Activated CD4-positive, alpha-beta T cell treated with anti-CD3 and anti-CD28 coated beads, Interleukin-2, amount 10 ng/mL, durations not matched to agents 24 days and 14 days (primary cell): ENCODE results near the gene INPP5E. TPM values are rescaled to one million over a fixed set of nuclear protein-coding genes. Genes with fewer than 3 reads are reported as not detected.

Experiments used
- DNase-seq: peaks from one replicate; pipeline ENCODE4 v3.0.0; 2022
- H3K27ac Mint-ChIP-seq: one replicate; pipeline ENCODE4 v1.8.0; 2022; ENCODE audit warnings: mild to moderate bottlenecking, mixed read lengths
- H3K27me3 Mint-ChIP-seq: one replicate; pipeline ENCODE4 v1.8.0; 2022; ENCODE audit warnings: mixed read lengths
- H3K36me3 Mint-ChIP-seq: one replicate; pipeline ENCODE4 v1.8.0; 2022; ENCODE audit warnings: low read depth, mild to moderate bottlenecking, mixed read lengths
- H3K4me1 Mint-ChIP-seq: one replicate; pipeline ENCODE4 v1.8.0; 2021; ENCODE audit warnings: mixed read lengths
- H3K4me3 Mint-ChIP-seq: one replicate; pipeline ENCODE4 v1.8.0; 2022; ENCODE audit warnings: mild to moderate bottlenecking, moderate library complexity, mixed read lengths
- H3K9me3 Mint-ChIP-seq: one replicate; pipeline ENCODE4 v1.8.0; 2021; ENCODE audit warnings: mixed read lengths
- intact Hi-C: fragments of 100-400 bp; cut with micrococcal nuclease; formaldehyde crosslinking; loops from one replicate; pipeline ENCODE4 v1.15.1; 2023
- total RNA-seq: library from RNA; stranded (reverse); gene quantifications from 2 replicates; pipeline ENCODE4 v1.2.3, GENCODE V29; 2022

Gene INPP5E, protein sequence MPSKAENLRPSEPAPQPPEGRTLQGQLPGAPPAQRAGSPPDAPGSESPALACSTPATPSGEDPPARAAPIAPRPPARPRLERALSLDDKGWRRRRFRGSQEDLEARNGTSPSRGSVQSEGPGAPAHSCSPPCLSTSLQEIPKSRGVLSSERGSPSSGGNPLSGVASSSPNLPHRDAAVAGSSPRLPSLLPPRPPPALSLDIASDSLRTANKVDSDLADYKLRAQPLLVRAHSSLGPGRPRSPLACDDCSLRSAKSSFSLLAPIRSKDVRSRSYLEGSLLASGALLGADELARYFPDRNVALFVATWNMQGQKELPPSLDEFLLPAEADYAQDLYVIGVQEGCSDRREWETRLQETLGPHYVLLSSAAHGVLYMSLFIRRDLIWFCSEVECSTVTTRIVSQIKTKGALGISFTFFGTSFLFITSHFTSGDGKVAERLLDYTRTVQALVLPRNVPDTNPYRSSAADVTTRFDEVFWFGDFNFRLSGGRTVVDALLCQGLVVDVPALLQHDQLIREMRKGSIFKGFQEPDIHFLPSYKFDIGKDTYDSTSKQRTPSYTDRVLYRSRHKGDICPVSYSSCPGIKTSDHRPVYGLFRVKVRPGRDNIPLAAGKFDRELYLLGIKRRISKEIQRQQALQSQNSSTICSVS
- 19.6 and 20.6 TPM in 2 replicates for total RNA-seq

- intact Hi-C loops: loop anchor here (2.0 kb wide), 1 partner anchor 29 kb away; the partner anchor contains the start of genes ENTR1 and PMPCA
- no peaks in the 10 kb centered on the region for H3K27me3 Mint-ChIP-seq
- H3K4me1 Mint-ChIP-seq: peaks cover 24% of the 10 kb centered on the region
- H3K27ac Mint-ChIP-seq: no peak within 1 kb of the TSS
- peaks cover 37% of the 10 kb centered on the region for H3K36me3 Mint-ChIP-seq
- peak; percentile 98 for DNase-seq
- H3K4me3 Mint-ChIP-seq: peak within 1 kb of the TSS; percentile 85
- no peaks in the 10 kb centered on the region for H3K9me3 Mint-ChIP-seq
These were observed at the start of gene INPP5E for GRCh38 chr9:136439481-136440408. INPP5E (minus strand) TSS chr9:136439845; CDS start chr9:136439419, 426 bp downstream.

DNA sequence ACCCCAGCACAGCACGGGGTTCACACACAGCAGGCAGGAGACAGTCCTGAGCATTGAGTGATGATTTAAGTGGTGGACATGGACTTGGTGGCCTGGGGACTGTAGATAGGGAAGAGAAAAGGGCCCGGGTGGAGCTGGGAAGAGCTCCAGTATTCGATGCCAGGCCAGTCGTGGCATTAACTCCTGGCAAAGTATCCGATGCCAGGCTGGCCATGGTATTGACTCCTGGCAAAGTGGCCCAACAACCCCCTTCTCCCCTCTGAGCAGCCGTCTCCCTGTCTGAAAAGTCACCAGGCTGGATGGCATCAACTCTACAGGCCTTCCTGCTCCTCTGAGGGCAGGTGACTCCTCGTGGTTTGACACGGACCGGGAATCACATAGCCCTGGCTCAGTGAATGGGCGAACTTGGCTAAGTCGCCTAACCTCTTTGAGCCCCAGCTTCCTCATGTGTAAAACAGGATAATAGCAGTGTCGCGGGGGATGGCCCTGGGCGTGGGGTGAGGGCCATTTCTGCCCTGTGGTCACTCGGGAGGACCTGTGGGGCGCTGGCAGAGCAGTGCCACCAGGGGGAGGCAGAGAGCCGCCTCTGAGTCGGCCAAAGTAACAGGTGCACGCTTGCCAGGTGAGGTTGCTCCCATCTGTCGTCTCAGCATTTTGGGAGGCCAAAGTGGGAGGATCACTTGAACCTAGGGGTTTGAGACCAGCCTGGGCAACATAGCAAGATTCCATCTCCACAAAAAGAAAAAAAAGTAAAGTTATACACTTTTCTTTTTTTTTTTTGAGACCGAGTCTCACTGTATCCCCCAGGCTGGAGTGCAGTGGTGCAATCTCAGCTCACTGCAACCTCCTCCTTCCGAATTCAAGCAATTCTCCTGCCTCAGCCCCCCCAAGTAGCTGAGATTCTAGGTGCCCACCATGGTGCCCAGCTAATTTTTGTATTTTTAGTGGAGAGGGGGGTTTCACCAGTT, 48.9 kb upstream of the INPP5E start:
- Mint-ChIP-seq H3K27me3 (peaks cover 2% of the 10 kb centered on the region), H3K36me3 (no peaks in the 10 kb centered on the region), H3K9me3 (no peaks in the 10 kb centered on the region), H3K4me1 (peaks cover 5% of the 10 kb centered on the region), H3K4me3 (no peak overlapping the region), H3K27ac (no peak overlapping the region)
- intact Hi-C loops: loop anchor here (1.0 kb wide), 1 partner anchor 156 kb away; no protein-coding TSS in a partner anchor
- DNase-seq: peak; percentile 93

DNA sequence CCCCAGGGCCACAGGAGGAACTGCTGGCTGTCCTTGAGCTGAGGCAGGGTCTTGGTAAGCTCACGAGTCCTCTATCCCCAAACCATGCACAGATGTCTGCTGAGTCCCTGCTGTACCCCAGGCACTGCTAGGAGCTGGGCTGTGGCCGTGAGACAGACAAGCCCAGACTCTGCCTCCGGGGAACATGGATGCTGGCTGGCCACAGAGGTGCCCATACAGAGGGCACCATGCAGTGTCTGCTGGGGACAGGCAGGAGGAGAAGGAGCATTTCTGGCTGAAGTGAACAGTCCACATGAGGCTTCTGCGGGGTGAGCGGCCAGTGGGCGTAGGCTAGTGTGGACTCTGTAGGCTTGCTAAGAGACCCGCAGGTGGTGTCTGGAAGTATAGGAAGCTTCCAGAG, 48.0 kb upstream of the INPP5E start:
- no peak for DNase-seq
- H3K9me3 Mint-ChIP-seq: no peaks in the 10 kb centered on the region
- no peak overlapping the region for H3K4me3 Mint-ChIP-seq
- intact Hi-C loops: loop anchor here (1.0 kb wide), 1 partner anchor 157 kb away; no protein-coding TSS in a partner anchor
- H3K27me3 Mint-ChIP-seq: peaks cover 2% of the 10 kb centered on the region
- peaks cover 5% of the 10 kb centered on the region for H3K4me1 Mint-ChIP-seq
- no peak overlapping the region for H3K27ac Mint-ChIP-seq
- peaks cover 2% of the 10 kb centered on the region for H3K36me3 Mint-ChIP-seq

- intact Hi-C loops: no loop called here
- Mint-ChIP-seq H3K9me3 (no peaks in the 10 kb centered on the region), H3K4me1 (peaks cover 5% of the 10 kb centered on the region), H3K4me3 (no peak overlapping the region), H3K27ac (no peak overlapping the region), H3K36me3 (peaks cover 2% of the 10 kb centered on the region), H3K27me3 (peaks cover 2% of the 10 kb centered on the region)
- no peak for DNase-seq
These were observed 47.4 kb upstream of the INPP5E start for GRCh38 chr9:136486823-136487620.

DNA sequence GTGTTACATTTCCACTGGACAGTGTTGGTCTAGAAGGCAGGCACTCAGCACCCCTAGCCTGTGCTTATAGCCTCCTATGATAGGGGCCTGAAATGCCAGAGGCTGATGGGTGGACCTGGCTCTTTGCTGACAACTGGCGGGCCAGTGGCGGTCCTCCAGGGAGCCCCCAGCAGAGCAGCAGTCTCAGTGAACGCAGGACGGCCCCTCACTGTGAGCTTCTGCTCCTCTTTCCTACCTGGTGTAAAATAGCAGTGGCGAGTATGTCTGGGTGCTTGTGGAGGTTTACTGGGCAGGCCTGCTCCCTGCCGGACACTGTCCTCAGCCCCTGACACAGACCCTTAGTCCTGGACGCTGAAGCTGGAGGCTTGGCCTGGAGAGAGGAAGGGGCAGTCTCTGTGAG, 46.5 kb upstream of the INPP5E start:
- no peak for DNase-seq
- intact Hi-C loops: no loop called here
- peaks cover 12% of the 10 kb centered on the region for H3K4me1 Mint-ChIP-seq
- H3K27ac Mint-ChIP-seq: no peak overlapping the region
- no peaks in the 10 kb centered on the region for H3K9me3 Mint-ChIP-seq
- peaks cover 4% of the 10 kb centered on the region for H3K36me3 Mint-ChIP-seq
- peaks cover 2% of the 10 kb centered on the region for H3K27me3 Mint-ChIP-seq
- no peak overlapping the region for H3K4me3 Mint-ChIP-seq

GRCh38 chr9:136485049-136486045, 45.7 kb upstream of the INPP5E start:
- intact Hi-C loops: loop anchor here (1.0 kb wide), 1 partner anchor 146 kb away; no protein-coding TSS in a partner anchor
- DNase-seq: peak; percentile 94
- H3K4me1 Mint-ChIP-seq: peaks cover 13% of the 10 kb centered on the region

GRCh38 chr9:136484153-136485048, 44.8 kb upstream of the INPP5E start:
- H3K27ac Mint-ChIP-seq: peak overlapping the region; percentile 58
- peak; percentile 70 for DNase-seq
- peaks cover 10% of the 10 kb centered on the region for H3K36me3 Mint-ChIP-seq

More at GRCh38 chr9:136485049-136486045, 45.7 kb upstream of the INPP5E start:
- Mint-ChIP-seq H3K27me3 (peaks cover 2% of the 10 kb centered on the region), H3K4me3 (peak overlapping the region; percentile 57), H3K27ac (no peak overlapping the region), H3K36me3 (peaks cover 6% of the 10 kb centered on the region), H3K9me3 (no peaks in the 10 kb centered on the region)

DNA sequence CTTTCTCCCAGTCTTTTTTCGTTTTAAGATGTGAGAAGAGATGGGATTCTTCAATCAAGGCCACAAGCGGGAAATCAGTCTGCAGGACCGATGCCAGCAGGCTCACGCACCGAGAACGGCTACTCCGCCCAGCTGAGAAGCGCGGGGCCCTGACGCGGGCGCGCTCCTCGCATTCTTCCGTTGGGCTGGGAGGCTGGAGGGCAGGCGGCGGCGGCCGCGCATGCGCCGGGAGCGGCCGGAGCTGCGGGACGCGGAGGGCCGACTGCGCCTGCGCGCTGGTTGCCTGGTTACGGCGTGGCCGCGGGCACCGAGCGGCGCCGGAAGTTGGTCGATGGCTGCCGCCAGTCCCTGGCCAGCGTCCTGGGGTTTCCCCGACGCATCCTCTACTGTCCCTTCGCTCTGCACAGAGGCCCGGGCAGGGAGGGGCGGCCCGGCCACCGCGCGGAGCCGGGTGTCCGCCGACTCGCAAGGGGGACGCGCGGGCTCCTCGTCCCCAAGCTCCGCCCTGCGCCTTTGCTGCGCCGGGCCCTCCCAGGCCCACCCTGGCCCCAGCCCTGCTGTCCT, 44.0 kb upstream of the INPP5E start:
- peaks cover 18% of the 10 kb centered on the region for H3K4me1 Mint-ChIP-seq
- peak overlapping the region; percentile 94 for H3K4me3 Mint-ChIP-seq
- no peaks in the 10 kb centered on the region for H3K9me3 Mint-ChIP-seq
- peaks cover 14% of the 10 kb centered on the region for H3K36me3 Mint-ChIP-seq
- intact Hi-C loops: loop anchor here (1.0 to 5.0 kb wide), 4 partner anchors 56 to 969 kb away; partner anchors contain the start of genes QSOX2 and SNAPC4
- H3K27me3 Mint-ChIP-seq: peaks cover 2% of the 10 kb centered on the region
- peak; percentile 99 for DNase-seq
- H3K27ac Mint-ChIP-seq: peak overlapping the region; percentile 96

More at GRCh38 chr9:136484153-136485048, 44.8 kb upstream of the INPP5E start:
- Mint-ChIP-seq H3K4me1 (peaks cover 18% of the 10 kb centered on the region), H3K4me3 (peak overlapping the region; percentile 57), H3K9me3 (no peaks in the 10 kb centered on the region), H3K27me3 (peaks cover 2% of the 10 kb centered on the region)
- intact Hi-C loops: loop anchor here (1.0 to 5.0 kb wide), 3 partner anchors 82 to 968 kb away; partner anchors contain the start of gene SNAPC4

- H3K4me1 Mint-ChIP-seq: peaks cover 20% of the 10 kb centered on the region
- peaks cover 17% of the 10 kb centered on the region for H3K36me3 Mint-ChIP-seq
- intact Hi-C loops: loop anchor here (1.0 to 5.0 kb wide), 4 partner anchors 56 to 969 kb away; partner anchors contain the start of genes QSOX2 and SNAPC4
- H3K4me3 Mint-ChIP-seq: peak within 1 kb of the TSS; percentile 94
- peaks cover 2% of the 10 kb centered on the region for H3K27me3 Mint-ChIP-seq
- no peaks in the 10 kb centered on the region for H3K9me3 Mint-ChIP-seq
- H3K27ac Mint-ChIP-seq: peak within 1 kb of the TSS; percentile 97
- DNase-seq: peak; percentile 99
These were observed 43.3 kb upstream of the INPP5E start, which contains the start of gene SEC16A for GRCh38 chr9:136482793-136483588. SEC16A (minus strand) TSS chr9:136483040; CDS start chr9:136477615, 5,425 bp downstream.
